ENCODE data around the gene MSRB2.

DNA sequence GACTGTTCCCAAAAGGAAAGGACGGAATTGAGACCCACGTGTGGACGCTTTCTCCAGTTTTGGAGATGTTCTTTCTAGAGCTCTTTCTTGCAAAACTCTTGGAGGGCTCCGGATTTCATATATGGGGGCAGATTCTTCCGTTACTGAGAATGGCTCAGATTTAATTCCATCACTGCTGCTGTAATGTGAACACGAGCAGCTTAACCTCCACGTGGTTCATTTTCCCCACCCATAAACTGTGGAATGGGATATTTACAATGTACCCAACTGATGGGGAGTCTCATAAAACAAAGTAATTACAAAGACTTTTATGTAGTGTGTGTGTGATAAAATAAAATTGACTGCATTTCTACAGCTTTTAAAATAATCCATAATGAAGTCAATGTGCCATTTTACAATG, 15.1 kb upstream of the MSRB2 start:
- TF ChIP-seq, protein P1, sequence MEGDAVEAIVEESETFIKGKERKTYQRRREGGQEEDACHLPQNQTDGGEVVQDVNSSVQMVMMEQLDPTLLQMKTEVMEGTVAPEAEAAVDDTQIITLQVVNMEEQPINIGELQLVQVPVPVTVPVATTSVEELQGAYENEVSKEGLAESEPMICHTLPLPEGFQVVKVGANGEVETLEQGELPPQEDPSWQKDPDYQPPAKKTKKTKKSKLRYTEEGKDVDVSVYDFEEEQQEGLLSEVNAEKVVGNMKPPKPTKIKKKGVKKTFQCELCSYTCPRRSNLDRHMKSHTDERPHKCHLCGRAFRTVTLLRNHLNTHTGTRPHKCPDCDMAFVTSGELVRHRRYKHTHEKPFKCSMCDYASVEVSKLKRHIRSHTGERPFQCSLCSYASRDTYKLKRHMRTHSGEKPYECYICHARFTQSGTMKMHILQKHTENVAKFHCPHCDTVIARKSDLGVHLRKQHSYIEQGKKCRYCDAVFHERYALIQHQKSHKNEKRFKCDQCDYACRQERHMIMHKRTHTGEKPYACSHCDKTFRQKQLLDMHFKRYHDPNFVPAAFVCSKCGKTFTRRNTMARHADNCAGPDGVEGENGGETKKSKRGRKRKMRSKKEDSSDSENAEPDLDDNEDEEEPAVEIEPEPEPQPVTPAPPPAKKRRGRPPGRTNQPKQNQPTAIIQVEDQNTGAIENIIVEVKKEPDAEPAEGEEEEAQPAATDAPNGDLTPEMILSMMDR (IDR thresholded peaks at IDR 0.05): no peak
- no peak for TF ChIP-seq POLR2A (IDR thresholded peaks at IDR 0.05)
